SJSA1 (cell line): ENCODE results near the gene CGNL1. TPM values are rescaled to one million over a fixed set of nuclear protein-coding genes. Genes with fewer than 3 reads are reported as not detected.

Source experiments
- DNase-seq, 2 experiments: peaks; one replicate each; pipeline ENCODE4 v3.0.0-alpha.2; 2015 to 2020; ENCODE audit warnings: low spot score in 2 of 2, low read depth in 1 of 2
- H3K27ac ChIP-seq: fragments of 250-450 bp; sonication (Bioruptor Pico); 2 replicates; pipeline ENCODE4 v1.5.1; 2020; ENCODE audit warnings: mild to moderate bottlenecking, moderate library complexity
- H3K27me3 ChIP-seq: fragments of 250-450 bp; sonication (Bioruptor Pico); replicated peaks from 2 replicates; pipeline ENCODE4 v1.5.1; 2020; ENCODE audit warnings: mild to moderate bottlenecking, moderate library complexity
- H3K36me3 ChIP-seq: fragments of 250-450 bp; sonication (Bioruptor Pico); 2 replicates; pipeline ENCODE4 v1.5.1; 2020; ENCODE audit warnings: mild to moderate bottlenecking
- H3K4me1 ChIP-seq: fragments of 250-450 bp; sonication (Bioruptor Pico); replicated peaks from 2 replicates; pipeline ENCODE4 v1.6.1; 2021; ENCODE audit warnings: mild to moderate bottlenecking
- H3K4me3 ChIP-seq: fragments of 250-450 bp; sonication (Bioruptor Pico); 2 replicates; pipeline ENCODE4 v1.5.1; 2020; ENCODE audit warnings: mild to moderate bottlenecking
- H3K9me3 ChIP-seq: fragments of 250-450 bp; sonication (Bioruptor Pico); replicated peaks from 2 replicates; pipeline ENCODE4 v1.5.1; 2020; ENCODE audit warnings: mild to moderate bottlenecking
- total RNA-seq: library from RNA; depleted of rRNA; stranded (reverse); fragments of >200 nt; shearing (Covaris generic); gene quantifications from 2 replicates; pipeline ENCODE4 v1.2.3, GENCODE V29; 2014

Gene CGNL1
- total RNA-seq, 1 experiment from 2014 or later, result 3.8 TPM

- Histone ChIP-seq H3K4me3 (no peak overlapping the region), H3K9me3 (no peaks in the 10 kb centered on the region), H3K27me3 (peaks cover 9% of the 10 kb centered on the region; the same call in 1 of the 2 replicates), H3K27ac (no peak overlapping the region), H3K36me3 (no peaks in the 10 kb centered on the region), H3K4me1 (peaks cover 5% of the 10 kb centered on the region; the same call in 1 of the 2 replicates)
- no peak for DNase-seq
These were observed 196.8 kb downstream of the CGNL1 start for GRCh38 chr15:57573151-57573550.

GRCh38 chr15:57575363-57575762, 199.1 kb downstream of the CGNL1 start:
- Histone ChIP-seq H3K4me1 (peaks cover 5% of the 10 kb centered on the region; the same call in 1 of the 2 replicates), H3K9me3 (no peaks in the 10 kb centered on the region), H3K36me3 (no peaks in the 10 kb centered on the region), H3K27ac (no peak overlapping the region), H3K27me3 (peaks cover 9% of the 10 kb centered on the region; the same call in 1 of the 2 replicates), H3K4me3 (no peak overlapping the region)
- no peak for DNase-seq

GRCh38 chr15:57578288-57578900, 202.1 kb downstream of the CGNL1 start:
- no peaks in the 10 kb centered on the region for H3K4me1 ChIP-seq
- no peak for DNase-seq
- H3K9me3 ChIP-seq, result no peaks in the 10 kb centered on the region
- no peak overlapping the region for H3K4me3 ChIP-seq
- H3K27me3 ChIP-seq, result peaks cover 6% of the 10 kb centered on the region; the same call in 1 of the 2 replicates
- H3K27ac ChIP-seq, result no peak overlapping the region
- no peaks in the 10 kb centered on the region for H3K36me3 ChIP-seq

- Histone ChIP-seq H3K4me1 (no peaks in the 10 kb centered on the region), H3K27ac (no peak overlapping the region), H3K9me3 (no peaks in the 10 kb centered on the region), H3K27me3 (peaks cover 6% of the 10 kb centered on the region; the same call in 1 of the 2 replicates), H3K36me3 (no peaks in the 10 kb centered on the region), H3K4me3 (no peak overlapping the region)
- no peak for DNase-seq
These were observed 204.1 kb downstream of the CGNL1 start for GRCh38 chr15:57580428-57580827.

- H3K36me3 ChIP-seq, result no peaks in the 10 kb centered on the region
- H3K27me3 ChIP-seq, result peaks cover 6% of the 10 kb centered on the region; the same call in 1 of the 2 replicates
- no peak for DNase-seq
- no peak overlapping the region for H3K27ac ChIP-seq
- no peak overlapping the region for H3K4me3 ChIP-seq
- H3K4me1 ChIP-seq, result no peaks in the 10 kb centered on the region
- H3K9me3 ChIP-seq, result no peaks in the 10 kb centered on the region
These were observed 204.6 kb downstream of the CGNL1 start for GRCh38 chr15:57580866-57581265.

- no peak for DNase-seq
- Histone ChIP-seq H3K36me3 (no peaks in the 10 kb centered on the region), H3K4me3 (no peak overlapping the region), H3K27me3 (peaks cover under 1% of the 10 kb centered on the region; the same call in 1 of the 2 replicates), H3K9me3 (no peaks in the 10 kb centered on the region), H3K27ac (no peak overlapping the region), H3K4me1 (no peaks in the 10 kb centered on the region; the same call in 1 of the 2 replicates)
These were observed 205.8 kb downstream of the CGNL1 start for GRCh38 chr15:57582090-57582489.

- no peak for DNase-seq
- H3K27me3 ChIP-seq, result no peaks in the 10 kb centered on the region
- H3K4me1 ChIP-seq, result no peaks in the 10 kb centered on the region; the same call in 1 of the 2 replicates
- H3K36me3 ChIP-seq, result no peaks in the 10 kb centered on the region
- no peak overlapping the region for H3K4me3 ChIP-seq
- no peaks in the 10 kb centered on the region for H3K9me3 ChIP-seq
- no peak overlapping the region for H3K27ac ChIP-seq
These were observed 207.0 kb downstream of the CGNL1 start for GRCh38 chr15:57583282-57583681.

- no peak overlapping the region for H3K27ac ChIP-seq
- H3K27me3 ChIP-seq, result no peaks in the 10 kb centered on the region
- no peaks in the 10 kb centered on the region; the same call in 1 of the 2 replicates for H3K4me1 ChIP-seq
- H3K9me3 ChIP-seq, result no peaks in the 10 kb centered on the region
- no peak for DNase-seq
- no peaks in the 10 kb centered on the region for H3K36me3 ChIP-seq
- no peak overlapping the region for H3K4me3 ChIP-seq
These were observed 207.4 kb downstream of the CGNL1 start for GRCh38 chr15:57583720-57584119.

GRCh38 chr15:57586661-57587424, 210.5 kb downstream of the CGNL1 start:
- DNase-seq, result no peak
- Histone ChIP-seq H3K4me3 (no peak overlapping the region), H3K36me3 (no peaks in the 10 kb centered on the region), H3K27me3 (peaks cover 14% of the 10 kb centered on the region), H3K4me1 (peaks cover 4% of the 10 kb centered on the region), H3K9me3 (no peaks in the 10 kb centered on the region), H3K27ac (no peak overlapping the region)

GRCh38 chr15:57589281-57589680, 213.0 kb downstream of the CGNL1 start:
- DNase-seq, result no peak
- H3K4me1 ChIP-seq, result peaks cover 7% of the 10 kb centered on the region
- H3K4me3 ChIP-seq, result no peak overlapping the region
- no peaks in the 10 kb centered on the region for H3K9me3 ChIP-seq
- no peak overlapping the region for H3K27ac ChIP-seq
- no peaks in the 10 kb centered on the region for H3K36me3 ChIP-seq
- peaks cover 25% of the 10 kb centered on the region for H3K27me3 ChIP-seq

GRCh38 chr15:57589754-57590153, 213.4 kb downstream of the CGNL1 start:
- Histone ChIP-seq H3K27me3 (peaks cover 26% of the 10 kb centered on the region), H3K36me3 (no peaks in the 10 kb centered on the region), H3K4me3 (no peak overlapping the region), H3K27ac (no peak overlapping the region), H3K4me1 (peaks cover 7% of the 10 kb centered on the region), H3K9me3 (no peaks in the 10 kb centered on the region)
- DNase-seq, result no peak

GRCh38 chr15:57591237-57591821, 215.0 kb downstream of the CGNL1 start:
- DNase-seq, result no peak
- peaks cover 26% of the 10 kb centered on the region for H3K27me3 ChIP-seq
- H3K4me1 ChIP-seq, result peaks cover 7% of the 10 kb centered on the region
- H3K27ac ChIP-seq, result no peak overlapping the region
- H3K4me3 ChIP-seq, result peak overlapping the region; percentile 39
- H3K36me3 ChIP-seq, result no peaks in the 10 kb centered on the region
- H3K9me3 ChIP-seq, result no peaks in the 10 kb centered on the region

GRCh38 chr15:57591822-57592367, 215.6 kb downstream of the CGNL1 start, which contains the start of gene MYZAP:
TSS of gene MYZAP (plus strand) at chr15:57591904. CDS start at chr15:57592035, 131 bp downstream.
- Histone ChIP-seq H3K4me3 (peak within 1 kb of the TSS; percentile 39), H3K27ac (no peak within 1 kb of the TSS), H3K4me1 (peaks cover 7% of the 10 kb centered on the region), H3K36me3 (no peaks in the 10 kb centered on the region), H3K27me3 (peaks cover 26% of the 10 kb centered on the region), H3K9me3 (no peaks in the 10 kb centered on the region)
- no peak for DNase-seq
